ENCODE results near the gene LPO. TPM values are rescaled to one million over a fixed set of nuclear protein-coding genes. Genes with fewer than 3 reads are reported as not detected.
A peak's percentile ranks its signal among the peaks of the same experiment; 100 is the strongest.

Gene LPO
- total and polyA plus RNA-seq, 9 of the 15 experiments (the other 6 are each of a cell fraction or from before 2014, with no cell fraction given) = 0.07 to 0.11 TPM; not detected in 7

DNA sequence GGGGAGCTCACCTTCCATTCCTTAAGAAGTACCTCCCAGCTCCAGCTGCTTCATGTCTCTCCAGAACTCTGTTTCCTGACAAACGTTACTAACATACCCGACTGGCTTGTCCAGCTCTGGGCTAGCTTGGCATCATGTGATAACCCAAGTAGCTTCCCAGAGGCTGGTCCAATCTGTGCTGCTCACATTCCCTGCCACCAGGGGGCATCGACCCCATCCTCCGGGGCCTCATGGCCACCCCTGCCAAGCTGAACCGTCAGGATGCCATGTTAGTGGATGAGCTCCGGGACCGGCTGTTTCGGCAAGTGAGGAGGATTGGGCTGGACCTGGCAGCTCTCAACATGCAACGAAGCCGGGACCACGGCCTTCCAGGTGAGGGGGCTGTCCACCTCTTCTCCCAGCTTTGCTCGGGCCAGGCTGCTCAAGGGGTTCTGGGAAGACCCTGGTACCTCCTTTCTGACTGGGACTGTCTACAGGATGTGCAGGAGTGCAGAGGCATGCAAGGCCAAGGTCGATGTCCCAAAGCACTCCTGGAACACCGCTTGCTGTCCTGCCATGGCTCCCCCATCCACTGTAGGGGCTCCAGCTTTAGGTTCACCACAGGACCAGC, 38.3 kb upstream of the LPO start (continued):
- no peak for TF ChIP-seq DDX20 (tag; IDR thresholded peaks at IDR 0.05; ENCODE audit: low read depth)
- TF ChIP-seq CTCF (IDR thresholded peaks at IDR 0.05 in 2 of 3, conservative IDR thresholded peaks at IDR 0.05 in 1 of 3; ENCODE audit: insufficient read depth in 2 of 3, low read depth in 1 of 3, low read length in 3 of 3) = peak; percentile 68 to 79 (median 69)
- TF ChIP-seq MYC (IDR thresholded peaks at IDR 0.05; ENCODE audit: low read depth, low read length) = 0 out of 2 replicates have a peak, but pooled peaks have one; percentile 33
- no peak for TF ChIP-seq MYC (CRISPR knock-in tag; IDR thresholded peaks at IDR 0.05; ENCODE audit: borderline replicate concordance, low read depth)
- peak in 1 of 2 experiments; percentile 20; a peak in 1 of 4 replicates for TF ChIP-seq TEAD1 (CRISPR knock-in tag; IDR thresholded peaks at IDR 0.05)
- TF ChIP-seq ZC3H11A (IDR thresholded peaks at IDR 0.05; ENCODE audit: low read depth, low read length) = no peak
- TF ChIP-seq HOMEZ (CRISPR knock-in tag; IDR thresholded peaks at IDR 0.05) = no peak
- TF ChIP-seq LARP7 (IDR thresholded peaks at IDR 0.05) = no peak
- TF ChIP-seq HEY1 (CRISPR knock-in tag; IDR thresholded peaks at IDR 0.05; ENCODE audit: borderline replicate concordance) = no peak

Measured in K562 (cell line).